ENCODE data around the gene REPIN1. TPM values are rescaled to one million over a fixed set of nuclear protein-coding genes. Genes with fewer than 3 reads are reported as not detected.
A peak's percentile ranks its signal among the peaks of the same experiment; 100 is the strongest.

REPIN1 gene
- total RNA-seq, 1 experiment from 2014 or later, result 124 TPM

DNA sequence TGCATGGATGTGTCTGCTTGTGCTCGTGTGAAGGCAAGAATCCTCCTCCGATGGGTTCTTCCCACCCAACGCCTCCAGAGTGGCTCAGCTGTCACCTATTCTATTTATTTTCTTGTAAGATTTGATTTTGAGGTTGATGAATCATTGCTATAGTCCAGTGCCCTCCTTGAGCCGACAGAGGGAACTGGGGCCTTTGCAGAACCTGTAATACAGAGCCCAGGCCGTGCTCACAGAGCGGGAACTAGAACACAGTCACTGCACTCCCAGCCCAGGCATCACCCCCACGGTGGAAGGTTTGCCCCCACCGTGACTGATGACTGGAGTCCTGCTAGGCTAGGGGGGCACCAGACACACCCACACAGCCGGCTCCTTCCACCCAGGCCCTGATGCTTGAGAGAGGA lies 29.2 kb upstream of the REPIN1 start:
- Histone ChIP-seq H3K9me2 (replicated peaks; ENCODE audit: low read length) (no peaks in the 10 kb centered on the region), H3K36me3 (ENCODE audit: low read depth, low read length) (no peaks in the 10 kb centered on the region), H3K9ac (ENCODE audit: low read length) (no peak overlapping the region), H4K20me1 (ENCODE audit: low read length) (no peaks in the 10 kb centered on the region), H3K79me2 (ENCODE audit: low read length) (no peaks in the 10 kb centered on the region), H3K9me3 (ENCODE audit: low read length) (no peaks in the 10 kb centered on the region), H3K4me3 (ENCODE audit: low read length) (no peak overlapping the region), H3F3A (ENCODE audit: low read length, unreplicated experiment) (no peaks in the 10 kb centered on the region), H3K27ac (ENCODE audit: low read length) (no peak overlapping the region), H2AFZ (ENCODE audit: low read length) (no peak overlapping the region), H3K27me3 (ENCODE audit: low read length) (no peaks in the 10 kb centered on the region), H3K4me2 (ENCODE audit: low read length) (no peak overlapping the region), H3K4me1 (ENCODE audit: insufficient read depth, low read length) (no peaks in the 10 kb centered on the region)
- no peak for DNase-seq
- POLR2A ChIA-PET (ENCODE audit: unreplicated experiment), result no interaction called here
- BruUV-seq (replicated peaks), result no TSS peak
- CTCF ChIA-PET, result no interaction called here
- 0 out of 2 replicates have a peak, but pooled peaks have one; percentile 24 for ATAC-seq
- intact Hi-C loops (cut with micrococcal nuclease), result no loop called here
- TF ChIP-seq EZH2 (IDR thresholded peaks at IDR 0.05; ENCODE audit: low read length, unreplicated experiment) (no peak), EZH2phosphoT487 (IDR thresholded peaks at IDR 0.05; ENCODE audit: borderline replicate concordance, low read length) (no peak)
- TF ChIP-seq, protein P1, sequence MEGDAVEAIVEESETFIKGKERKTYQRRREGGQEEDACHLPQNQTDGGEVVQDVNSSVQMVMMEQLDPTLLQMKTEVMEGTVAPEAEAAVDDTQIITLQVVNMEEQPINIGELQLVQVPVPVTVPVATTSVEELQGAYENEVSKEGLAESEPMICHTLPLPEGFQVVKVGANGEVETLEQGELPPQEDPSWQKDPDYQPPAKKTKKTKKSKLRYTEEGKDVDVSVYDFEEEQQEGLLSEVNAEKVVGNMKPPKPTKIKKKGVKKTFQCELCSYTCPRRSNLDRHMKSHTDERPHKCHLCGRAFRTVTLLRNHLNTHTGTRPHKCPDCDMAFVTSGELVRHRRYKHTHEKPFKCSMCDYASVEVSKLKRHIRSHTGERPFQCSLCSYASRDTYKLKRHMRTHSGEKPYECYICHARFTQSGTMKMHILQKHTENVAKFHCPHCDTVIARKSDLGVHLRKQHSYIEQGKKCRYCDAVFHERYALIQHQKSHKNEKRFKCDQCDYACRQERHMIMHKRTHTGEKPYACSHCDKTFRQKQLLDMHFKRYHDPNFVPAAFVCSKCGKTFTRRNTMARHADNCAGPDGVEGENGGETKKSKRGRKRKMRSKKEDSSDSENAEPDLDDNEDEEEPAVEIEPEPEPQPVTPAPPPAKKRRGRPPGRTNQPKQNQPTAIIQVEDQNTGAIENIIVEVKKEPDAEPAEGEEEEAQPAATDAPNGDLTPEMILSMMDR (conservative IDR thresholded peaks at IDR 0.05; ENCODE audit: low read depth, low read length), result no peak

DNA sequence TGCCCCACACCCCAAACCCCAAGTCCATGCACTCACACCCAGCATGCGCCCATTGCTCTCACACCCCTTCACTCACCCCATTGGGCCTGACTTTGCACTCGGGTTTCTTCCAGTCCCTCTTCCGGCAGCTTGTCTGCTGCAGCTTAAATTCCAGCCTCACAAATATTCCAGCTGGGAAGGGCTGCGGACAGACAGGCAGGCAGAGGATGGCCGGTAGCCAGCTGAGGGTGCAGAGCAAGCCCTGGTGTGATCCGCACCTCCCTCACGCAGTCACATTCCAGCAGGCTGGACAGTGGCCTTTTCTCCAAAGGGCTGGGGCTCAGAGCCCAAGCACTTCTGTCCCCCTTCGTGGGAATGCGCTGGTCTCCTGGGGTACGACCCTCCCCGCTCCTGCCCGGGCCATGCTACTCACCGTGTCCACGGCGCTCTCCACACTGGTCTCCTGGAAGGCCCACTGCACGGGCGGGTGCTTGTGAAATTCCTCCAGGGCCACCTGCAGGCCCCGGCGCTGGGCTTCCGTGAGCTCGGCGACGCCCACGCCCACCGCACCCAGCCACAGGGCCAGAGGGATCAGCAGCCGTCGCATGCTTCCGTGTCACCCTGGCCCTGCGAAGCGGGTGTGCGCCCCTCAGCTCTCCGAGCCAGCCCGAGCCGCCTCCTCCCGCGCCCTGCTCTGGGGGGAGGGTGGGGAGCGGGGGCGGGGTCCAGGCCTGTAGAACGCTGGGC lies 28.4 kb upstream of the REPIN1 start:
- ChIA-PET CTCF (no interaction called here), POLR2A (ENCODE audit: unreplicated experiment) (no interaction called here)
- H3K9me3 ChIP-seq (ENCODE audit: low read length), result no peaks in the 10 kb centered on the region
- no peaks in the 10 kb centered on the region for H3F3A ChIP-seq (ENCODE audit: low read length, unreplicated experiment)
- H3K4me1 ChIP-seq (ENCODE audit: insufficient read depth, low read length), result no peaks in the 10 kb centered on the region
- no peaks in the 10 kb centered on the region for H3K79me2 ChIP-seq (ENCODE audit: low read length)
- intact Hi-C loops (cut with micrococcal nuclease), result no loop called here
- H3K27me3 ChIP-seq (ENCODE audit: low read length), result no peaks in the 10 kb centered on the region
- no peak overlapping the region for H3K27ac ChIP-seq (ENCODE audit: low read length)
- H2AFZ ChIP-seq (ENCODE audit: low read length), result no peak overlapping the region
- DNase-seq, result no peak
- TF ChIP-seq, protein P1 (conservative IDR thresholded peaks at IDR 0.05; ENCODE audit: low read depth, low read length), result no peak
- TF ChIP-seq EZH2 (IDR thresholded peaks at IDR 0.05; ENCODE audit: low read length, unreplicated experiment) (no peak), EZH2phosphoT487 (IDR thresholded peaks at IDR 0.05; ENCODE audit: borderline replicate concordance, low read length) (no peak)
- no peak for ATAC-seq
- BruUV-seq (replicated peaks), result no TSS peak
- no peak overlapping the region for H3K4me2 ChIP-seq (ENCODE audit: low read length)
- H3K9ac ChIP-seq (ENCODE audit: low read length), result no peak overlapping the region
- H3K36me3 ChIP-seq (ENCODE audit: low read depth, low read length), result no peaks in the 10 kb centered on the region
- H3K9me2 ChIP-seq (replicated peaks; ENCODE audit: low read length), result no peaks in the 10 kb centered on the region
- H3K4me3 ChIP-seq (ENCODE audit: low read length), result no peak overlapping the region
- no peaks in the 10 kb centered on the region for H4K20me1 ChIP-seq (ENCODE audit: low read length)

DNA sequence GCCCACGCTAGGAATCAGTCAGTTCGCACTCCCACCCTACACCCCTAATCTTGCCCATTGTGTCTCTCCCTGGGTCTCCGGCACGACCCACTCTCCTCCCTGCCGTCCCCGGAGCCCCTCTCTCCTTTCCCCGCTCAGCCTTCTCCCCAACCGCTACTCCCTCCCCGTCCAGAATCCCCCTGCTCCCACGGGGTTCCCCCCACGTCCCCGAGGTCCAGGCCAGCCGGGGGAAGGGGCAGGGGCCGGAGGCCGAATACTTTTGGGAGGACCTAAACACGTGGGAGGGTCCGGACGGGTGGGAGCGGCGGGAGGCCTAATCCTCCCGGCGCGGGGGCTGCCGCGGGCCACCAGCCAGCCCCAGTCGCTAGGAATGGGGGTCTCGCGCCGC lies 27.8 kb upstream of the REPIN1 start:
- DNase-seq (no peak), ATAC-seq (no peak)
- H3K79me2 ChIP-seq (ENCODE audit: low read length), result no peaks in the 10 kb centered on the region
- no peak overlapping the region for H3K4me2 ChIP-seq (ENCODE audit: low read length)
- no peaks in the 10 kb centered on the region for H3K9me3 ChIP-seq (ENCODE audit: low read length)
- no peak overlapping the region for H3K4me3 ChIP-seq (ENCODE audit: low read length)
- intact Hi-C loops (cut with micrococcal nuclease), result no loop called here
- no peaks in the 10 kb centered on the region for H3K27me3 ChIP-seq (ENCODE audit: low read length)
- H3K4me1 ChIP-seq (ENCODE audit: insufficient read depth, low read length), result no peaks in the 10 kb centered on the region
- CTCF ChIA-PET, result no interaction called here
- H3K9me2 ChIP-seq (replicated peaks; ENCODE audit: low read length), result no peaks in the 10 kb centered on the region
- no peaks in the 10 kb centered on the region for H4K20me1 ChIP-seq (ENCODE audit: low read length)
- no peaks in the 10 kb centered on the region for H3F3A ChIP-seq (ENCODE audit: low read length, unreplicated experiment)
- no peak overlapping the region for H3K27ac ChIP-seq (ENCODE audit: low read length)
- H2AFZ ChIP-seq (ENCODE audit: low read length), result no peak overlapping the region
- TF ChIP-seq, protein P1 (conservative IDR thresholded peaks at IDR 0.05; ENCODE audit: low read depth, low read length), result no peak
- TF ChIP-seq EZH2phosphoT487 (IDR thresholded peaks at IDR 0.05; ENCODE audit: borderline replicate concordance, low read length) (no peak), EZH2 (IDR thresholded peaks at IDR 0.05; ENCODE audit: low read length, unreplicated experiment) (no peak)
- POLR2A ChIA-PET (ENCODE audit: unreplicated experiment), result no interaction called here
- no peak overlapping the region for H3K9ac ChIP-seq (ENCODE audit: low read length)
- no peaks in the 10 kb centered on the region for H3K36me3 ChIP-seq (ENCODE audit: low read depth, low read length)
- BruUV-seq (replicated peaks), result no TSS peak
